Subcutaneous adipose tissue (tissue), 4 donors: ENCODE data around the gene TLR5. TPM values are rescaled to one million over a fixed set of nuclear protein-coding genes. Genes with fewer than 3 reads are reported as not detected.

Experiments
- CTCF ChIP-seq: fragments of 450-650 bp; IDR thresholded peaks from one replicate; pipeline ENCODE4 v1.5.1; 2016; ENCODE audit warnings: low read depth, mild to moderate bottlenecking, control low read depth, antibody characterized with exemption, moderate library complexity
- total RNA-seq, 4 donors: library from RNA; depleted of rRNA; stranded (reverse); fragments of >200 nt; gene quantifications; one replicate each; pipeline ENCODE4 v1.1.0, GENCODE V29; 2016

The TLR5 gene
- total RNA-seq, 4 donors from 2014 or later, result 6.0 to 15.2 (median 11.0) TPM

- TF ChIP-seq CTCF, result no peak
These were observed 33.4 kb downstream of the TLR5 start for GRCh38 chr1:223109581-223110026.

GRCh38 chr1:223106856-223107255 lies 36.2 kb downstream of the TLR5 start:
- TF ChIP-seq CTCF, result no peak

DNA sequence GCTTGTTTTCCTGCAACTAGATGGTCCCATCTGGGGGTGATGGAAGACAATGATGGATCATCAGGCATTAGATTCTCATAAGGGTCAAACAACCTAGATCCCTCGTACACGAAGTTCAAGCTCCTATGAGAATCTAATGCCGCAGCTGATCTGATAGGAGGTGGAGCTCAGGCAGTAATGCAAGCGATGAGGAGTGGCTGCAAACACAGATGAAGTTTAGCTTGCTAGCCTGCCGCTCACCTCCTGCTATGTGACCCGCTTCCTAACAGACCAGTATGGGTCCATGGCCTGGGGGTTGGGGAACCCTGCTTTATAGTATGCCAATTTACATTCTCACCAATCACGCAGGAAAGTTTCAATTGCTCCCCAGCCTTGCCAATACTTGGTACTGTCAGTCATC lies 37.5 kb downstream of the TLR5 start:
- no peak for TF ChIP-seq CTCF

GRCh38 chr1:223102797-223103533 lies 40.1 kb downstream of the TLR5 start:
- TF ChIP-seq CTCF, result no peak

- no peak for TF ChIP-seq CTCF
These were observed 45.3 kb downstream of the TLR5 start for GRCh38 chr1:223097713-223098112.

DNA sequence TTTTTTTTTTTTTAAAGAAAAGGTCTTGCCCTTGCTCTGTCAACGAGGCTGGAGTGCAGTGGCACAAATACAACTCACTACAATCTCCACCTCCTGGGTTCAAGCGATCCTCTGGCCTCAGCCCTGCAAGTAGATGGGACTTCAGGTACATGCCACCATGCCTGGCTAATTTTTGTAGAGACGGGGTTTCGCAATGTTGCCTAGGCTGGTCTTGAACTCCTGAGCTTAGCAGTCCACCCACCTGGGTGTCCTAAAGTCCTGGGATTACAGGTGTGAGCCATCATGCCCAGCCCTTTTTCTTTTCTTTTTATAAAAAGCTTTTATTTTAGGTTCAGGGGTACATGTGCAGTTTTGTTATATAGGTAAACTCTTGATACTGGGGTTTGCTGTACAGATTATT lies 47.2 kb downstream of the TLR5 start:
- no peak for TF ChIP-seq CTCF

DNA sequence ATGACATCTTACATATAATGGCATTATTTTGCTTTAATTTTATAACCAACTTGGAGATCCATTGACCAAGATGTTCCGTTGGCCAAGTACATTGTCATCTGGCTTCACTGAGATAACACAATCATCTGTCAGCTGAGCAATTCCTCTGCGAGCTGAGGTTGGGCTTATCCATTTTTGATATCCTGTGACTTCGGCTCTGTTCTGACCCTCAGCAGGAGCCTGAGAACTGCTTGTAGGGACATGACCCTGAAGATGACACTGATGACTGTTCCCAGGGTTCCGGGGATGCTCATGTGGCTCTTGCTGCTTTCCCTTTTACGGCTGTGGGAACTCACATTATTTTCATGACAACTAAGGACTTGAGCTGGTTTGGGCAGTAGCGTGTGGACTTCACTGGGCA lies 51.2 kb downstream of the TLR5 start:
- TF ChIP-seq CTCF, result no peak
